Activated CD8-positive, alpha-beta memory T cell treated with anti-CD3 and anti-CD28 coated beads for 4 hours (primary cell): ENCODE data around the gene NEO1.

Experiments used
- DNase-seq, 2 donors: peaks; one replicate each; pipeline ENCODE4 v3.0.0-alpha.2; 2020; ENCODE audit warnings: low read depth in 2 of 2

The NEO1 gene

DNA sequence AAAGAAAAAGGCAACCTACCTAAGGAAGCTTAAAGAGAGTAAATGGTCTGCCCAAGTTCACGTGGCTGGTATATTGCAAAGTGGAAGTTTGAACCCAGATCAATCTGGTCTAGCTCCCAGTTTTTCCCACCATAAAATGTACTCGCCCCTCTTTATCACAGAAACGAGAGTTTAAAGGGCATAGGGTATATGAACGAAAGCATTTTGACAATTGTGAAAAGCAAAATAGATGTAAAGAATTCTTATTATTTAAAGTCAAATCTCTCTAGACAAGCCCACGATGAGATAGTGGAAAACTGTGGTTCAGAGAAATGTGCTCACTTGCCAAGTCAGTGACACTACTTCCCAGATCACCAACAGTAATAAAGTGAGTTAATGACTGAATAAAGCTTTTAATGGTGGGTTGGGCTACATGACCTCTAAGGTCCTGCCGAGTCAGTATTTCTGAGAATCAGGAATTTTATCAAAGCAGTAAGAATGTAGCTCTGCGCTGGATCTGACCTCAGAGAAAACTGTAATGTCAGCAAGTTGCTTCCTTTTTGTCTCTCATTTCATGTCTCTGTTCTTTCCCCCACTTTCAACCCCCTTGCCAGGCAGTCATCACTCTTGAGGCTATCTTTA is 23.3 kb upstream of the NEO1 start:
- no peak for DNase-seq

DNA sequence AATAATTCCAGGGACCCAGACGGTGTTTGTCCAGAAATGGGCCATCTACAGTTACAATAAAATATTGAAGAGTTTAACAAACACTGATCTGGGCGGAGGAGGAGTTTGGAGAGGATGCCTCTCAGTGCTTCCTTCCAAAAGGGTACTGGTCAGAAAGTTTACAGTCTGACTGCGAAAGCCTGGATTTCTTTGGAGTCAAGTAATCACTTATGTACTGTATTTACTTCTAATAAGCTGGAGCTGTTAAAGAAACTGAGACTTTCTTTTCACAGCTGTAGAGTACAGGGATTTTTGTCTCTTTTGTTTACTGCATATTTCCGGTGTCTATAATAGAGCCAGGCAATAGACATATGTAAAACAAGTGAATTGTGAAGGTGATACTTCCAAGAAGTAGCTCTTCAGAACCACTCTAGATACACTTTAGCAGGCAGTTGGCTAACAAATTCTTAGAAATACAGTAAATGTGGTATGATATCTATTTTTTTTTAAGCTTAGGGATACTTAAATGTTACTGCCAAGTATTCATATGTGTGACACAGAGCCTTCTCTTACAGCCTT is 22.1 kb upstream of the NEO1 start:
- no peak for DNase-seq

GRCh38 chr15:73031648-73032047 is 20.6 kb upstream of the NEO1 start:
- no peak for DNase-seq

- no peak for DNase-seq
Observed at GRCh38 chr15:73033611-73034010, 18.7 kb upstream of the NEO1 start.

DNA sequence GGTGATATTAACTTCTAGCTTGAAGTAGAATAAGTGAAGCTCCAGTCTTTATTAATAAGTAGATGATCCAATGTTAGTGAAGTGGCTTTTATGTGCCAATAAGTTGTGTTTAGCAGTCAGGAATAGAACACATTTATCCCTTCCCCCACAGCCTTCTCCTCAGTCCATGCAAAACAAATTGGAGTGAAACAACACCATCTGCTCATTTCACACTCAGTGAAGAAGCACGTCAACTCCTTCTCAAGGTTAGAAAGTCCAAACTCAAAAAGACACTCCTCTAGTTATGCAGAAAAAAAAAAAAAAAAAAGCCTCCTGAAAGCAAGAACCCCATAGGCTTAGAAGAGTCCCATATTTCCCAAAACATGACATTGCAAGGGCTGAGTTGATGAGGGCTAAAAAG is 18.0 kb upstream of the NEO1 start:
- no peak for DNase-seq

DNA sequence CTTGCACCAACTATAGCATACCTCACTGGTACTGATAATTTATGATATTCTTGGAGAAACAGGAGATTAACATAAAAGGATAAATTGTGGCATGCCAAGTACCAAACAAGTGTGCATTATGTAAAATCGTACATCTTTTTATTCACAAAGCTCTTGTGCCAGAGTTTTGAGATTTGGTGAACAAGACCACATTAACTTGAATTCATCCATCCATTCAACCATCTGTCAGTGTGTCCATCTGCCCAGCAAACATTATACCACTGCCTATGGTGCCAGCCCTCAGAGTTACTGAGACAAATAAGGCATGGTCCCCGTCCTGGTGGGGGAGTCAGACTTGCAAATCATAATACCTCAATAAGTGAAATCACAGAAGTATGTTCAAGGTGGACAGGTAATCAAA is 17.0 kb upstream of the NEO1 start:
- no peak for DNase-seq

- DNase-seq = no peak
Observed at GRCh38 chr15:73038220-73038619, 14.0 kb upstream of the NEO1 start.

DNA sequence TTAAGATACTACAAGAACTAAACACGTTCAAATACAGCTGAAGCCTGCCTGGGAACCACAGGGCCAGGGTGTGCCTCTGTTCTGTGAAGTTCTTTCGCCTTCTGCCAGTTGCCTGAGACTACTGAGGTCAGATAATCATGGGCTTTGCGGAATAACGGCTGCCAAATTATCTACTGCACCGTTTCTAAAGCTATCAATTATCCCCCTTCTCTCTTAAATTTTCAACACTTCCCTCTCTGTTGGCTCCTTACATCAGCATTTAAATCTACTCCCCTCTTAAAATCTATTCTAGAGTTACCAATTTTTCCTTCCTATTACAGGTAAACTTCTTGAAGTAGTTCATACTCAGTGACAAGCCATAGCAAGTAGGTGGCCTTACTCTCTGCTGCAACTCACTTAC is 6.2 kb upstream of the NEO1 start:
- DNase-seq = no peak

GRCh38 chr15:73047882-73048281 is 4.4 kb upstream of the NEO1 start:
- no peak for DNase-seq

- DNase-seq = no peak
Observed at GRCh38 chr15:73048624-73049295, 3.5 kb upstream of the NEO1 start.

GRCh38 chr15:73049564-73050215 is 2.6 kb upstream of the NEO1 start:
- no peak for DNase-seq

DNA sequence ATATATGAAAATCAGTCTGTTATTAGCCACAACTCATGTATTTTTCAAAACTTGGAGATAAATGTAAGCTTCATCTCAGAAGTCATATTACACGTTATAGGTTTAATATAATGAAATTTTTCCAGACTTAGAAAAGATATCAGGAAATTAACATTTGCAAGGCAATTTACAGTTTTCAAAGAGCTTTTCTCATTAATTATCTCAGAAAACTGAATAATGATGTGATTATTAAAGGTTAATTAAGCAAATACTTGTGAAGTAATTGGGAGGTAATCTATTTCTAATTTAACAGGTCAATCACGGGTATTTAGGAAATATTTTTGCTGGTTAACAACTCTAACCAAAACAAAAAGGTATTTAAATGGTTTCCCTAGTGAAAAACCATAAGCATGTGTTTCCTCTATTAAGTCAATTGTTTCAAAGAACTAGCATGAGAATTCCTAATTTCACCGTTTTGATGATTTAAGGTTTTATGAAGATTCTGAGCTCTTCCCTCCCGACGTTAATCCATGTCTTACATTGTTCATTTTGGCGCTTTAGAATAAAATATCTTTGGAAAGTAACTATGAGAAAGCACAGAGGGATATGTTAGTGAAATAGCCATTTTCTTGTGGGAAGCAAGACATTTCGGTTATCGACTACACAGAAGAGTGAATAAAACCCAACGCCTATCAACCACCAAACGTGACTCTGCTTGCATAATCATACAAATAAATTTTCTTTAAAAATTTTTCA is 1.5 kb upstream of the NEO1 start:
- no peak for DNase-seq

DNA sequence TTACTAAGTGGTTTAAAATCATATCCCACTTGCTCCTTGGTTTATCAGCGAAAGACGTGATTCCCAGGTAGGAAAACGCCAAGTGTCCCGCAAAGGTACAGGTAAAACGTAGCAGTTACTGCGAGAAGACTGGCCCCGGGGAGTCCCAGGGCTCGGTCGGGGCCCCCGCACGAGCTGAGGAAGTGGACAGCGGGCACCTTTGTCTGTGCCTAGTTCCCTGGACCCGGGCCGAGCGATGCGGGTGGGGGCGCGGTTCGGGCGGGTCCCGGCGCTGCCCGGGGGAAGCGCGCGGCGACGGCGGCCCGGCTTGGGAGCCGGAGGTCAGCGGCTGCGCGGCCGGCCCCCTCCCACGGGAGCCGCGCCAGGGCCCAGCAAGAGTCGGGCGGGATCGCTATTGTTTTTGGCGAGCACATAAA is 864 bp upstream of the NEO1 start:
- no peak for DNase-seq

DNA sequence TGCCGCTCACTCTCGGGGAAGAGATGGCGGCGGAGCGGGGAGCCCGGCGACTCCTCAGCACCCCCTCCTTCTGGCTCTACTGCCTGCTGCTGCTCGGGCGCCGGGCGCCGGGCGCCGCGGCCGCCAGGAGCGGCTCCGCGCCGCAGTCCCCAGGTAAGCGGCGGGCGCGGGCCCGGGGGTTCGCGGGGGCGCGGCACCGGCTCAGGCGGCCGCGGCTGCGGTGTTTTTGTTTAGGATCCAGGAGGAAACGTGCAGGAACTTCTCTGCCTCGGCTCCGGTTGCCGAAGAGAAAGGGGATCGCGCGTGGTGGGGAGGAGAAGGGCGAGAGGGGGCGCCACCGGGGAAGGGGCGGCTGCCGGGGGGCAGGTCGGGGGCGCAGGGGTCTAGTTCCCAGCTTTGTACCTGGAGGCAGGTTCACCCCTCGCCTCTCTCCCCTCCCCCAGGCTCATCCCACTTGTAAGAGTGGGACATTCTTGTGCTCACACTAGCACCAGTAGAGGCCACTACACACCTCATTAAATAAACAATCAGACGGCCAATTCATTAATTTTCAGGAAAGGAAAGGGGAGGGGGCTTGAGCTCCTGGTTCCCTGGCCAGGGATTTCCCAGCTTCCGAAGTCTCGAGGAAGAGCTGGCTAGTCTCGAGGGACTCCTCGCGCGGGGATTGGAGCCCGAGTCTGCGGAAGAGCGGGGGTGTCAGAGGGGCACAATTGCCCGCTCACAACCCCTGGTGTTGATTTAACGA is 562 bp downstream of the NEO1 start:
- DNase-seq = no peak

GRCh38 chr15:73053398-73053723 is 1.1 kb downstream of the NEO1 start:
- no peak for DNase-seq

DNA sequence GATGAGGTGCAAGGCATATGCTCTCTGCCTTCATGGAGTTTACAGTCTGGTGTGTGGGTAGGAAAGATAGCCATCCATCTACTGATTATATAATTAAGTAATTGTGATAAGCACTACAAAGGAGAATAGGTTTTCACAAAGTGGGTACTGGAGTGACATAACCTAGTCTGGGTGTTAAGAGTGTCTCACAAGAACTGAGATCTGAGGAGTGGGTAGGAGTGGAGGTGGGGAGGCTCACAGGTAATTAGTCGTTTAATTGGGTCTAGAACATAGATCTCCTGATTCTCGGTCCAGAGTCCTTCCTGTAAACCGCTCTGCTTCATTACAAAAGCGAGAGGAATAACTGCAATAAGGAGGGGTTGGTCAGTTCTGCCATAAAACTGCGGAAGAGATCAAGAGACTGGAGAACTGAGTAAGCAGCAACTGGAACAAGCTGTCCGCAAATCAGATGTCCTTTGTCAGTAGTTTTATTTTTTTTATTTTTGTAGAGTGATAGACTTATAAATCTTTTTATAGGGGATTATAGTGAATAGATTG is 2.2 kb downstream of the NEO1 start:
- DNase-seq = no peak

GRCh38 chr15:73056460-73056859 is 4.2 kb downstream of the NEO1 start:
- no peak for DNase-seq

DNA sequence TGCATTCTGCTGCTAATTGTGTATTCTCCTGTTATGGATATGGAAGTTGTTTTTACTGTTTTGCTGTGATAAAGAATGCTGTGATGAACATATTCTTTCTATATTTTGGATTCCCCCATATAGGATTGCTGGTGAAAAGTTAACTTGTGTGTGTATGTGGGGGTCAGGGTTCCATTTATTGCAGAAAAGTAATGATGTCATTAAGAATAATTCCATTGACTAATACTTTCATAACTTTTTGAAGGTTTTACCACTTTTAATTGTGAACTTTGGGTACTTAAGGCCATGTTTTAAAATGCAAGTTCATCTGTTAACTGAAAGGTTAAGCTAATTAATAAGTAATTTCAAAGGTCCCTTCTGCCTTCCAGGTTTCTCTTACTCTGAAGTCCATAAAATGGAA is 6.2 kb downstream of the NEO1 start:
- no peak for DNase-seq

DNA sequence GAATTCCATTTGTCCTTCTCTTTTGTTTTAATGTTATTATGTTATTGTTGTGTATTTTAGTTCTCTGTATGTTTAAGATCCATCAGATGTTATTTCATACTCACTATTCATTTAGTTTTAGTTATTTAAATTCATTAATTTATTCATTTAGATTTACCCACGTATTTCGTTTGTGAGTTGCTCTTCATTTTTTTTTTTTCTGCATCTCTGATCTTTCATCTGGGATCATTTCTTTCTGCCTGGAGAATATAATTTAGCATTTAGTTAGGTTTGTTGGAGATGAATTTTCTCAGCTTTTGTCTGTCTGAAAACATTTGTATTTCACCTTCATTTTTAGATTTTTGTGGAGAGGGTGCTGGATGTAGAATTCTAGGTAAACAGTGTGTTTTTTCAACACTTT is 12.9 kb downstream of the NEO1 start:
- no peak for DNase-seq

DNA sequence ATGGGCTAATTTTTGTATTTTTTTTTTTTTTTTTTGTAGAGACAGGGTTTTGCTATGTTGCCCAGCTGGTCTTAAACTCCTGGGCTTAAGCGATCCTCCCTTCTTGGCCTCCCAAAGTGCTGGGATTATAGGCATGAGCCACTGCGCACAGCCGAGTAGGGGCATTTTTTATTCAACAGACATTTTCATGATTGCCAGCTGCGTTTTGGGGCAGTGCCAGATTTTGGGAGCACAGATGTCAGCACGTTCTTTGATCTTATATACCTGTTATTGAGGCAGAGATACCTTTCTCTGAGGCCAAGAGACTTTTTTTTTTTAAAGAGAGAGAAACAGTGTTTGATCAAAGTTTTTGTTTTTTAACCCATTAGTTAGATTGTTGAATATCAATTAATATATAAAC is 16.8 kb downstream of the NEO1 start:
- DNase-seq = no peak

GRCh38 chr15:73072894-73073293 is 20.6 kb downstream of the NEO1 start:
- DNase-seq = no peak

GRCh38 chr15:73074241-73074640 is 22.0 kb downstream of the NEO1 start:
- no peak for DNase-seq
